ENCODE measurements around the gene SPATC1L.

- TF ChIP-seq POLR2AphosphoS5 (IDR thresholded peaks at IDR 0.05): no peak
- no peak for TF ChIP-seq REST (IDR thresholded peaks at IDR 0.05; ENCODE audit: borderline replicate concordance)
Observed at GRCh38 chr21:46220847-46221246, 36.6 kb upstream of the SPATC1L start.
